Measurements from ENCODE around the gene TRIM67. TPM values are rescaled to one million over a fixed set of nuclear protein-coding genes. Genes with fewer than 3 reads are reported as not detected.

TRIM67 gene
- total RNA-seq, 1 experiment from 2014 or later: 0.08 TPM

GRCh38 chr1:231264642-231265041 lies 102.8 kb downstream of the TRIM67 start:
- Histone ChIP-seq H3K36me3 (ENCODE audit: control insufficient read depth, insufficient read depth, low read length) (peaks cover 41% of the 10 kb centered on the region), H3K9me3 (ENCODE audit: control insufficient read depth, insufficient read depth, low read depth, low read length) (peaks cover 11% of the 10 kb centered on the region; the same call in 1 of the 2 replicates), H3K27me3 (ENCODE audit: control insufficient read depth, insufficient read depth, low read length) (no peaks in the 10 kb centered on the region), H3K27ac (ENCODE audit: low read length) (no peak overlapping the region), H3K4me3 (ENCODE audit: low read depth in 2 of 2, low read length in 2 of 2) (no peak overlapping the region), H3K4me1 (ENCODE audit: control insufficient read depth, insufficient read depth, low read length) (no peaks in the 10 kb centered on the region)
- TF ChIP-seq POLR2AphosphoS5 (IDR thresholded peaks at IDR 0.05; ENCODE audit: low read depth, low read length): no peak
- TF ChIP-seq TCF7L2 (IDR thresholded peaks at IDR 0.05; ENCODE audit: low read depth, low read length): no peak
- no peak for TF ChIP-seq CTCF (IDR thresholded peaks at IDR 0.05)
- TF ChIP-seq SIN3A (IDR thresholded peaks at IDR 0.05; ENCODE audit: borderline replicate concordance, insufficient read depth, low read depth, low read length): no peak
- no peak for TF ChIP-seq REST (IDR thresholded peaks at IDR 0.05; ENCODE audit: insufficient read depth in 1 of 2, low read depth in 2 of 2, low read length in 1 of 2)
- ATAC-seq: no peak
- in situ Hi-C loops (cut with HindIII; ENCODE audit: low pct_unique_long_range_greater_than_20kb, low sequenced_read_pairs): no loop called here
- DNase-seq (ENCODE audit: low read depth, low spot score): no peak
- CTCF ChIA-PET: no interaction called here
- intact Hi-C loops (cut with micrococcal nuclease; ENCODE audit: unreplicated experiment): no loop called here
- no TSS peak for BruUV-seq (replicated peaks)
- POLR2A ChIA-PET: no interaction called here

- DNase-seq (ENCODE audit: low read depth, low spot score): no peak
These were observed 103.5 kb downstream of the TRIM67 start for GRCh38 chr1:231265379-231265778.

More at GRCh38 chr1:231265379-231265778, 103.5 kb downstream of the TRIM67 start:
- ChIA-PET POLR2A (no interaction called here), CTCF (no interaction called here)
- in situ Hi-C loops (cut with HindIII; ENCODE audit: low pct_unique_long_range_greater_than_20kb, low sequenced_read_pairs) (no loop called here), intact Hi-C loops (cut with micrococcal nuclease; ENCODE audit: unreplicated experiment) (no loop called here)
- BruUV-seq (replicated peaks): no TSS peak
- Histone ChIP-seq H3K9me3 (ENCODE audit: control insufficient read depth, insufficient read depth, low read depth, low read length) (peaks cover 7% of the 10 kb centered on the region; the same call in 1 of the 2 replicates), H3K4me1 (ENCODE audit: control insufficient read depth, insufficient read depth, low read length) (no peaks in the 10 kb centered on the region), H3K27me3 (ENCODE audit: control insufficient read depth, insufficient read depth, low read length) (no peaks in the 10 kb centered on the region), H3K36me3 (ENCODE audit: control insufficient read depth, insufficient read depth, low read length) (peaks cover 39% of the 10 kb centered on the region), H3K4me3 (ENCODE audit: low read depth in 2 of 2, low read length in 2 of 2) (no peak overlapping the region), H3K27ac (ENCODE audit: low read length) (no peak overlapping the region)
- TF ChIP-seq TCF7L2 (IDR thresholded peaks at IDR 0.05; ENCODE audit: low read depth, low read length) (no peak), REST (IDR thresholded peaks at IDR 0.05; ENCODE audit: insufficient read depth in 1 of 2, low read depth in 2 of 2, low read length in 1 of 2) (no peak), SIN3A (IDR thresholded peaks at IDR 0.05; ENCODE audit: borderline replicate concordance, insufficient read depth, low read depth, low read length) (no peak), POLR2AphosphoS5 (IDR thresholded peaks at IDR 0.05; ENCODE audit: low read depth, low read length) (no peak), CTCF (IDR thresholded peaks at IDR 0.05) (no peak)
- ATAC-seq: no peak

Measured in Panc1 (cell line).